HepG2 (cell line): ENCODE data around the gene SDE2. TPM values are rescaled to one million over a fixed set of nuclear protein-coding genes. Genes with fewer than 3 reads are reported as not detected.
A peak's percentile ranks its signal among the peaks of the same experiment; 100 is the strongest.

Source experiments
- ATAC-seq: fragments of 200-7000 bp; cut with Tn5 transposase; 3 replicates; pipeline ENCODE4 v1.9.1; 2020; ENCODE audit warnings: mild to moderate bottlenecking, moderate library complexity
- BruUV-seq: library from RNA; stranded (reverse); fragments of 400-500 nt; replicated peaks from 2 replicates; lab custom pipeline; 2021; lab: Mats Ljungman, UMichigan
- CTCF ChIA-PET: fragments of 300-600 bp; formaldehyde crosslinking; extraction: SDS; loops from one replicate; lab custom pipeline; 2021; ENCODE audit warnings: low total read pairs, inconsistent platforms, low intra/inter-chr PET ratio; lab: Yijun Ruan, JAX
- POLR2A ChIA-PET: fragments of 350-600 bp; sonication (Branson Sonifier 250); formaldehyde crosslinking; loops from one replicate; lab custom pipeline; 2020; ENCODE audit warnings: antibody characterized with exemption, inconsistent platforms; lab: Yijun Ruan, JAX
- DNase-seq: peaks from one replicate; pipeline ENCODE4 v3.0.0-alpha.2; 2015; ENCODE audit warnings: low spot score
- FAIRE-seq: peaks from 3 replicates; lab custom pipeline; 2011; peaks lifted over from hg19 to GRCh38; lab: Jason Lieb, UNC
- H2AFZ ChIP-seq: one replicate; pipeline ENCODE4 v1.6.1; 2011; ENCODE audit warnings: low read length, inconsistent platforms
- H3K27ac ChIP-seq: fragments of 300-600 bp; 3 replicates; pipeline ENCODE4 v1.8.0; 2011; ENCODE audit warnings: mixed run types, mild to moderate bottlenecking, mixed read lengths, low read length, inconsistent platforms; ENCODE audit not compliant: insufficient read depth; ENCODE audit errors: extremely low read length
- H3K27me3 ChIP-seq, 2 experiments: fragments of 200-600 bp in 1 of 2; 2 replicates in 1 of 2; 3 replicates in 1 of 2; pipeline versions ENCODE4 v1.6.0 to v1.8.0; 2011; ENCODE audit warnings: low read length in 2 of 2, mild to moderate bottlenecking in 2 of 2, moderate library complexity in 2 of 2, inconsistent platforms in 1 of 2; ENCODE audit not compliant: insufficient read depth in 2 of 2, control insufficient read depth in 1 of 2
- H3K36me3 ChIP-seq, 2 experiments: fragments of 200-600 bp in 1 of 2; replicated peaks in 1 of 2; 2 replicates in 1 of 2; 3 replicates in 1 of 2; pipeline versions ENCODE4 v1.5.1 to v1.8.0; 2011; ENCODE audit warnings: low read length in 2 of 2, inconsistent platforms in 1 of 2; ENCODE audit not compliant: insufficient read depth in 2 of 2, control insufficient read depth in 1 of 2
- H3K4me1 ChIP-seq: 2 replicates; pipeline ENCODE4 v1.5.1; 2012; ENCODE audit warnings: low read length, inconsistent platforms; ENCODE audit not compliant: insufficient read depth
- H3K4me2 ChIP-seq: 2 replicates; pipeline ENCODE4 v1.6.0; 2011; ENCODE audit warnings: low read depth, low read length, inconsistent platforms
- H3K4me3 ChIP-seq, 3 experiments: fragments of 200-600 bp in 1 of 3; sonication (generic), shearing (Covaris generic) in 1 of 3; replicated peaks in 1 of 3; 2 replicates each; pipeline ENCODE4 v1.5.1; 2011 to 2016; ENCODE audit warnings: low read length in 3 of 3, inconsistent platforms in 2 of 3, low read depth in 2 of 3, mild to moderate bottlenecking in 2 of 3, control low read depth in 1 of 3, mixed read lengths in 1 of 3; ENCODE audit not compliant: insufficient read depth in 1 of 3
- H3K79me2 ChIP-seq: one replicate; pipeline ENCODE4 v1.6.1; 2011; ENCODE audit warnings: low read length, inconsistent platforms; ENCODE audit not compliant: insufficient read depth
- H3K9ac ChIP-seq: 2 replicates; pipeline ENCODE4 v1.6.0; 2011; ENCODE audit warnings: mild to moderate bottlenecking, low read depth, low read length, inconsistent platforms; ENCODE audit not compliant: insufficient read depth
- H3K9me3 ChIP-seq: 2 replicates; pipeline ENCODE4 v1.5.1; 2012; ENCODE audit warnings: mild to moderate bottlenecking, low read length
- H4K20me1 ChIP-seq: 2 replicates; pipeline ENCODE4 v1.6.0; 2011; ENCODE audit warnings: inconsistent platforms, mild to moderate bottlenecking, low read length, moderate library complexity; ENCODE audit not compliant: insufficient read depth
- E2F5 ChIP-seq: sonication (generic); formaldehyde crosslinking; conservative IDR thresholded peaks from 2 replicates; pipeline ENCODE4 v1.4.0; 2020; ENCODE audit warnings: missing genetic modification reagents
- FOXO4 ChIP-seq: sonication (generic); formaldehyde crosslinking; conservative IDR thresholded peaks from 2 replicates; pipeline ENCODE4 v1.8.1; 2023; ENCODE audit warnings: missing genetic modification reagents
- IRF2 ChIP-seq: IDR thresholded peaks from 2 replicates; pipeline ENCODE4 v1.6.1; 2018; ENCODE audit warnings: missing genetic modification reagents, missing compliant biosample characterization
- MAFF ChIP-seq: IDR thresholded peaks from 2 replicates; pipeline ENCODE4 v1.6.1; 2011; ENCODE audit warnings: low read depth, low read length, improper control_type of control experiment
- MAX ChIP-seq: IDR thresholded peaks from 2 replicates; pipeline ENCODE4 v1.6.1; 2012; ENCODE audit warnings: inconsistent platforms
- PLRG1 ChIP-seq: fragments of 450-650 bp; conservative IDR thresholded peaks from 2 replicates; pipeline ENCODE4 v1.6.1; 2016
- PLSCR1 ChIP-seq: sonication (generic); formaldehyde crosslinking; IDR thresholded peaks from 2 replicates; pipeline ENCODE4 v1.5.0; 2020; ENCODE audit warnings: missing genetic modification reagents, mild to moderate bottlenecking, borderline replicate concordance
- SP2 ChIP-seq: sonication (generic); formaldehyde crosslinking; IDR thresholded peaks from 2 replicates; pipeline ENCODE4 v1.5.1; 2020; ENCODE audit warnings: mild to moderate bottlenecking, missing genetic modification reagents
- ZBTB33 ChIP-seq: sonication (generic); formaldehyde crosslinking; IDR thresholded peaks from 2 replicates; pipeline ENCODE4 v1.4.0; 2020; ENCODE audit warnings: missing genetic modification reagents
- ZNF383 ChIP-seq: sonication (generic); formaldehyde crosslinking; IDR thresholded peaks from 2 replicates; pipeline ENCODE4 v1.4.0; 2020; ENCODE audit warnings: missing genetic modification reagents, mild to moderate bottlenecking, borderline replicate concordance
- ZNF572 ChIP-seq: sonication (generic); formaldehyde crosslinking; IDR thresholded peaks from 2 replicates; pipeline ENCODE4 v1.5.1; 2020; ENCODE audit warnings: mild to moderate bottlenecking, missing genetic modification reagents
- ZNF792 ChIP-seq: IDR thresholded peaks from 2 replicates; pipeline ENCODE4 v1.6.1; 2016
- WGBS: methylation state at CpG from one replicate; pipeline ENCODE4 v1.1.6; 2017; ENCODE audit warnings: low lambda C conversion rate; 5-methylcytosine and 5-hydroxymethylcytosine counted together
- in situ Hi-C: cut with HindIII; loops from 2 replicates; pipeline ENCODE4 v1.10.0; 2017; ENCODE audit warnings: low pct_unique_long_range_greater_than_20kb; ENCODE audit not compliant: extremely low pct_ligation_motif_present
- intact Hi-C: fragments of 100-400 bp; cut with micrococcal nuclease; formaldehyde crosslinking; loops from one replicate; pipeline ENCODE4 v1.10.0; 2022; ENCODE audit not compliant: unreplicated experiment
- polyA plus RNA-seq, 8 experiments: library from polyadenylated mRNA; depleted of rRNA in 3 of 8; stranded (reverse) in 7 of 8; unstranded in 1 of 8; fragments of >200 nt; fragmentation: Illumina TruSeq in 4 of 8; extraction: Trizol in 4 of 8; gene quantifications; 2 replicates each; pipeline versions ENCODE4 v1.2.1 to v1.2.3, GENCODE V29; 2011 to 2016; ENCODE audit warnings: low read depth in 4 of 8, missing spikeins in 1 of 8, mixed read lengths in 1 of 8; ENCODE audit not compliant: insufficient read depth in 1 of 8
- total RNA-seq, 5 experiments: library from RNA; depleted of rRNA; stranded (reverse); fragments of >200 nt; fragmentation: Illumina TruSeq; extraction: Trizol; gene quantifications; 2 replicates each; pipeline ENCODE4 v1.2.3, GENCODE V29; 2016; ENCODE audit warnings: low read depth in 1 of 5

Gene SDE2
- total and polyA plus RNA-seq, 2 of the 13 experiments (the other 11 are each of a cell fraction or from before 2014, with no cell fraction given): 10.8 to 19.6 TPM

GRCh38 chr1:225974454-225974853 lies 24.7 kb downstream of the SDE2 start:
- BruUV-seq: no TSS peak
- in situ Hi-C loops (loop anchor here (25.0 kb wide), 1 partner anchor 662 kb away; no protein-coding TSS in a partner anchor), intact Hi-C loops (loop anchor here (10.0 kb wide), 2 partner anchors 90 to 200 kb away; partner anchors contain the start of genes LEFTY1, SRP9 and TMEM63A)
- ATAC-seq (peak; percentile 15; the same call in 1 of the 3 replicates), DNase-seq (no peak), FAIRE-seq (no peak)
- H3K79me2 ChIP-seq: no peaks in the 10 kb centered on the region
- CTCF ChIA-PET: interaction anchor here (5.6 kb wide), 1 partner anchor 500 kb away, joined by 65 read pairs; no protein-coding TSS in a partner anchor
- H3K27ac ChIP-seq: no peak overlapping the region
- no peaks in the 10 kb centered on the region for H4K20me1 ChIP-seq
- H3K4me2 ChIP-seq: no peak overlapping the region
- no peaks in the 10 kb centered on the region for H3K4me1 ChIP-seq
- no peak overlapping the region for H3K9ac ChIP-seq
- no peak overlapping the region for H2AFZ ChIP-seq
- H3K36me3 ChIP-seq: peaks cover 0 to 1% of the 10 kb centered on the region in 2 experiments; a peak in 1 of 5 replicates
- no peaks in the 10 kb centered on the region for H3K9me3 ChIP-seq
- TF ChIP-seq ZBTB33 (CRISPR knock-in tag) (peak; percentile 31; the same call in 1 of the 2 replicates), MAFF (no peak)
- H3K4me3 ChIP-seq: no peak overlapping the region
- POLR2A ChIA-PET: no interaction called here
- H3K27me3 ChIP-seq: no peaks in the 10 kb centered on the region
- WGBS: 59% methylated on average over 6 of the region's 10 CpGs

GRCh38 chr1:225973158-225973557 lies 26.0 kb downstream of the SDE2 start:
- H3K79me2 ChIP-seq: no peaks in the 10 kb centered on the region
- H3K9ac ChIP-seq: no peak overlapping the region
- no TSS peak for BruUV-seq
- no peak overlapping the region for H3K27ac ChIP-seq
- H3K27me3 ChIP-seq: no peaks in the 10 kb centered on the region
- H3K4me3 ChIP-seq: no peak overlapping the region
- intact Hi-C loops: loop anchor here (10.0 kb wide), 2 partner anchors 88 to 198 kb away; partner anchors contain the start of genes LEFTY1, SRP9 and TMEM63A
- no peaks in the 10 kb centered on the region for H3K36me3 ChIP-seq
- in situ Hi-C loops: loop anchor here (25.0 kb wide), 1 partner anchor 661 kb away; no protein-coding TSS in a partner anchor
- WGBS: 26% methylated on average over 5 of the region's 5 CpGs
- ChIA-PET POLR2A (no interaction called here), CTCF (interaction anchor here (5.6 kb wide), 1 partner anchor 498 kb away, joined by 65 read pairs; no protein-coding TSS in a partner anchor)
- DNase-seq (no peak), ATAC-seq (no peak), FAIRE-seq (no peak)
- no peaks in the 10 kb centered on the region for H4K20me1 ChIP-seq
- H3K4me1 ChIP-seq: no peaks in the 10 kb centered on the region
- H3K9me3 ChIP-seq: no peaks in the 10 kb centered on the region
- H3K4me2 ChIP-seq: no peak overlapping the region
- H2AFZ ChIP-seq: no peak overlapping the region
- TF ChIP-seq E2F5 (CRISPR knock-in tag) (no peak), PLRG1 (no peak), ZNF792 (CRISPR knock-in tag) (no peak), MAX (no peak), ZNF383 (CRISPR knock-in tag) (no peak), PLSCR1 (no peak), SP2 (no peak), ZNF572 (CRISPR knock-in tag) (no peak), FOXO4 (no peak), IRF2 (CRISPR knock-in tag) (no peak)
